Measurements from ENCODE around the gene MCUB.
"Not testable (repeated sequence)": the region's sequence is repeated elsewhere in the genome, so short reads cannot be mapped to it uniquely, and the experiment has no call there.

The MCUB gene

GRCh38 chr4:109547394-109547793, 12.7 kb upstream of the MCUB start:
- TF ChIP-seq CTCF (IDR thresholded peaks at IDR 0.05; ENCODE audit: insufficient read depth, low read length, missing control alignments), result no peak
- CTCF ChIA-PET, result no interaction called here
- POLR2A ChIA-PET, result no interaction called here
- DNase-seq (ENCODE audit: low read depth, low spot score), result no peak
- H3K4me3 ChIP-seq (ENCODE audit: low read depth, low read length), result no peak overlapping the region

- ChIA-PET POLR2A (interaction anchor here (1.0 kb wide), 1 partner anchor 116 kb away, joined by 3 read pairs; no protein-coding TSS in a partner anchor), CTCF (no interaction called here)
- no peak overlapping the region for H3K4me3 ChIP-seq (ENCODE audit: low read depth, low read length)
- TF ChIP-seq CTCF (IDR thresholded peaks at IDR 0.05; ENCODE audit: insufficient read depth, low read length, missing control alignments), result no peak
- DNase-seq (ENCODE audit: low read depth, low spot score), result peak; percentile 70
These were observed 11.4 kb upstream of the MCUB start for GRCh38 chr4:109548655-109549054.

GRCh38 chr4:109552237-109552636, 7.8 kb upstream of the MCUB start:
- H3K4me3 ChIP-seq (ENCODE audit: low read depth, low read length), result no peak overlapping the region
- no peak for TF ChIP-seq CTCF (IDR thresholded peaks at IDR 0.05; ENCODE audit: insufficient read depth, low read length, missing control alignments)
- CTCF ChIA-PET, result no interaction called here
- POLR2A ChIA-PET, result no interaction called here
- DNase-seq (ENCODE audit: low read depth, low spot score), result no peak

- ChIA-PET POLR2A (no interaction called here), CTCF (no interaction called here)
- no peak for TF ChIP-seq CTCF (IDR thresholded peaks at IDR 0.05; ENCODE audit: insufficient read depth, low read length, missing control alignments)
- no peak overlapping the region for H3K4me3 ChIP-seq (ENCODE audit: low read depth, low read length)
- DNase-seq (ENCODE audit: low read depth, low spot score), result no peak
These were observed 6.9 kb upstream of the MCUB start for GRCh38 chr4:109553130-109553529.

GRCh38 chr4:109554971-109555370, 5.1 kb upstream of the MCUB start:
- no peak overlapping the region for H3K4me3 ChIP-seq (ENCODE audit: low read depth, low read length)
- no peak for TF ChIP-seq CTCF (IDR thresholded peaks at IDR 0.05; ENCODE audit: insufficient read depth, low read length, missing control alignments)
- CTCF ChIA-PET, result interaction anchor here (1.0 kb wide), 1 partner anchor 121 kb away, joined by 3 read pairs; the partner anchor contains the start of gene SEC24B
- no peak for DNase-seq (ENCODE audit: low read depth, low spot score)
- POLR2A ChIA-PET, result no interaction called here

GRCh38 chr4:109557433-109557832, 2.6 kb upstream of the MCUB start:
- CTCF ChIA-PET, result no interaction called here
- no peak for DNase-seq (ENCODE audit: low read depth, low spot score)
- TF ChIP-seq CTCF (IDR thresholded peaks at IDR 0.05; ENCODE audit: insufficient read depth, low read length, missing control alignments), result no peak

GRCh38 chr4:109558095-109558494, 2.0 kb upstream of the MCUB start:
- POLR2A ChIA-PET; DNase-seq (ENCODE audit: low read depth, low spot score); H3K4me3 ChIP-seq (ENCODE audit: low read depth, low read length): not testable (repeated sequence)
- CTCF ChIA-PET, result interaction anchor here (1.4 kb wide), 1 partner anchor 14 kb away, joined by 3 read pairs; no protein-coding TSS in a partner anchor

More at GRCh38 chr4:109557433-109557832, 2.6 kb upstream of the MCUB start:
- POLR2A ChIA-PET, result no interaction called here
- no peak overlapping the region for H3K4me3 ChIP-seq (ENCODE audit: low read depth, low read length)
